Hepatocyte (in vitro differentiated cells): ENCODE results near the gene ZFYVE16.

Experiments used
- CTCF ChIP-seq: fragments of 200-600 bp; sonication (generic); IDR thresholded peaks from 2 replicates; pipeline ENCODE4 v1.5.1; 2016; ENCODE audit warnings: antibody characterized with exemption, mild to moderate bottlenecking; ENCODE audit not compliant: poor library complexity
- EZH2 ChIP-seq: fragments of 200-600 bp; sonication (generic); IDR thresholded peaks from 2 replicates; pipeline ENCODE4 v1.6.1; 2016; ENCODE audit warnings: antibody characterized with exemption, mild to moderate bottlenecking, borderline replicate concordance
- EZH2phosphoT487 ChIP-seq: fragments of 200-600 bp; sonication (generic); IDR thresholded peaks from one replicate; pipeline ENCODE4 v1.6.1; 2018; ENCODE audit warnings: antibody characterized with exemption, mild to moderate bottlenecking, low read depth, moderate library complexity; ENCODE audit not compliant: unreplicated experiment, severe bottlenecking

DNA sequence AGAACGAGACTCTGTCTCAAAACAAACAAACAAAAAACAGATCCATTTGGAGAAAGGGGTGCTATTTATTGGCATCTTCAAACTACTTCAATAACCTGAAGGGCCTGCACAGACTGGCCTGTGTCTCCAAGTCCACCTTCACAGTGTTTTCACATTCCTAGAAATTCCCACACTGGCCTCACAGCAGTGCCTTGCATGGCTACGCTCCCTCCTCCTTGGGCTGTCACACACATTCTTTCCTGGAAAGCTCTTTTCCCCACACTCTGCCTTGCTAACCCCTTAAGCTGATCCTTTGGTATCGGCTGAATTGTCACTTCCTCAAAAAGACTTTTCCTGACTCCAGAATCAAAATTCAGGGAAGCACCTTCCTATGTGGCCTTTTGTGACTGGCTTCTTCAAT, 99.8 kb downstream of the ZFYVE16 start:
- TF ChIP-seq EZH2phosphoT487 (no peak), CTCF (no peak), EZH2 (no peak)
